ENCODE results near the gene SALL1.

The SALL1 gene

GRCh38 chr16:51150888-51151320 is at the start of gene SALL1:
TSS of gene SALL1 (minus strand) at chr16:51151270. CDS start at chr16:51151241, 29 bp downstream.
- DNase-seq, result no peak

DNA sequence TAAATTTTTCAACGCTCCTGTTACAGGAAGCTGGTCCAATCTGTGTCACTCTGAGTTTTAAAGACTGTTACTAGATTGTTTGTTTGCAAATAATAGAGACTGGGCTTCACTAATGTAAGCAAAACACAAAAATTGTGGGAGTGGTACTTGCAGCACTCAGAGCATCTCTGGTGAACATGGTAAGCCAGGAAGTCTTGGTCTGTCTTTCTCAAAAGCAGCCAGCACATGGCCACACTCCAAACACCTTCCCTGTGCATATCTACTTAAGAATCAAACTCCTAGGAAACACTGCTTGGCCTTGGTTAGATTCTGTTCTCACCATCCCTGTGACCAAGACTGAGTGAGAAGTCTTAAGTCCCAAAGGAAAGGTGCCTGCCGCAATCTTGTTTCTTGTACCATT is 49.7 kb upstream of the SALL1 start:
- DNase-seq, result no peak

- DNase-seq, result no peak
Measured at GRCh38 chr16:51197953-51198748, 47.1 kb upstream of the SALL1 start.

DNA sequence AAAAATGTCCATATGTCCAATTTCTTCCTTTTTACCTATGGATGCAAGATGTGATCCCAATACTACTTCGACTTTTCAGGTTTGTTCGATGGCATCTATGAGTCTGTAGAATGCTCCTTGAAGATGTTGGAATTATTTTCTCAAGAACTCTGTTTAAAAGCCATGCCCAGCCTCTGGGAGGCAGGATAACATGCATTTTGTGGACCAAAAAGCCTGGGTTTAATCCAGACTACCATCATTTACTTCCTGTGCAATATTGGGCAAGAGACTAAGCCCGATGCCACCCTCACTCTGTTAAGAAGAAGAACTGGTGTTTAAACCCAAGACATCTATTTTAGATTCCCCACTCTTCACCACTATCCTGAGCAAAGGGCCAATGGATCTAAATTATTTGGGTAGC is 42.8 kb upstream of the SALL1 start:
- DNase-seq, result no peak

GRCh38 chr16:51184702-51185433 is 33.8 kb upstream of the SALL1 start:
- no peak for DNase-seq

- no peak for DNase-seq
Measured at GRCh38 chr16:51181503-51181811, 30.4 kb upstream of the SALL1 start.

DNA sequence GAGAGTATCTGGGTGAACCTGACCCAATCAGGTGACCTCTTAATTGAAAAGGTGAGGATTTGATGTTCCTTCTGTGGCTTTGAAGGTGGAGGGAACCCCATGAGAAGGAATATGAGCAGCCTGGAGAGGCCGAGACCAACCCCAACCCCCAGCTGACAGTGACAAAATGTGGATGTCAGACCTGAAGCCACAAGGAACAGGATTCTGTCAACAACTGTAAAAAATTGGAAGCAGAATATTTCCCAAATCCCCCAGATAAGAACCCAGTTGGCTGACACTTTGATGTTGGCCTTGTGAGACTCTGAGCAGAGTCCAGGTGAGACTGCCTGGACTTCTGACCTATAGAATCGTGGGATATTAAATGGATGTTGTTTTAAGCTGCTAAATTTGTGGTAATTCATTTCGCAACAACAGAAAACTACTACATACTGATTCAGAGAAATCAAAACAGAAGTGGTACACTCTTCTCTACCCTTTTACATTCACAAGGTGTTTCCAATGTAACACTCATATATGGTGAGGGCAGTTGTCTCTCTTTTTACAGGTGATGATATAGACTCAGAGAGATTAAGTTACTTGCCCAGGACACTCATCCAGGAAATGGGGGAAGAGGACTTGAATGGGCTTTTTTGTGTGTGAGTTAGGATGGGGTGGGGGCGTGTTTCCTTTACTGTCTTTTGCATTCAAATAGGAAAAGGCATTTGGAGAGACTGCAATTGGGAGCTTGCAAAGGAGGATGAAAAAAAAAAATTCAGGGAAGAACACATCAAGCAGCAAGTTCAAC is 29.8 kb upstream of the SALL1 start:
- no peak for DNase-seq

- DNase-seq, result no peak
Measured at GRCh38 chr16:51175081-51175480, 24.0 kb upstream of the SALL1 start.

DNA sequence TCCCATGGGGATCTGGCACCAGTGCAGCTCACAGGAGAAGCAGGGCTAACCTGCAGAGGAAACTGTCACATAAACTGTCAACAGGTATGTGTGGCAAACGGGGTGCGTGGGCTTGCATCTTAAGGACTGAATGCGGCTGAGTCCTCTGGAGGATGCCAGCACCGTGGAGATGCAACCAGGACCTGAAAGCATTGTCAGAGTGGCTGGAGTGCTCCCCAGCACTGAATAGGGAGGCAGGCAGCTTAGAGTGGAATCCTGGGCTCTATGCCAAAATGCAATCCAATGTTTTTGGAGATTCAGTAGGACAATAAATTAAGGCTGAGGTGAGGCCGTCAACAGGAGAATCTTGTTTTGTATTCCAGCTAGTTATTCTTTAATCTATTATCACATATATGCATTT is 21.3 kb upstream of the SALL1 start:
- no peak for DNase-seq

DNA sequence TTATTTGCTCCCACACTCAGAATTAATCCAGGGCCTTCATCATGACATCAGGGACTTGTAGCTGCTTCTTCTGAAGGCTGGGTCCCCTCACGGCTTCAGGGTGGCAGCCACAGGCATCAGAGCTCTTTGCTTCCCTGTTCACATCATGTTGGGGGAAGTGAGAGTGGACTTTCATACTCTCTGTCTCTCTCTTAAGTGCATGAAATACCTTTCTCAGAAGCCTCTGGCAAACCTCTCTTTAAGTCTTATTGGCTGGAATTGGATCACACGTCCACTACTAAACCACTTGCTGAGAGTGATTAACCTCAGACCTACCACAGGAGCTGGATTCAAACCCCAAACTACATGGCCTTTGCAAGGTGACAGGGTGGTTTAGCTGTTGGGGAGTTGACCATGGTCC is 17.7 kb upstream of the SALL1 start:
- DNase-seq, result no peak

DNA sequence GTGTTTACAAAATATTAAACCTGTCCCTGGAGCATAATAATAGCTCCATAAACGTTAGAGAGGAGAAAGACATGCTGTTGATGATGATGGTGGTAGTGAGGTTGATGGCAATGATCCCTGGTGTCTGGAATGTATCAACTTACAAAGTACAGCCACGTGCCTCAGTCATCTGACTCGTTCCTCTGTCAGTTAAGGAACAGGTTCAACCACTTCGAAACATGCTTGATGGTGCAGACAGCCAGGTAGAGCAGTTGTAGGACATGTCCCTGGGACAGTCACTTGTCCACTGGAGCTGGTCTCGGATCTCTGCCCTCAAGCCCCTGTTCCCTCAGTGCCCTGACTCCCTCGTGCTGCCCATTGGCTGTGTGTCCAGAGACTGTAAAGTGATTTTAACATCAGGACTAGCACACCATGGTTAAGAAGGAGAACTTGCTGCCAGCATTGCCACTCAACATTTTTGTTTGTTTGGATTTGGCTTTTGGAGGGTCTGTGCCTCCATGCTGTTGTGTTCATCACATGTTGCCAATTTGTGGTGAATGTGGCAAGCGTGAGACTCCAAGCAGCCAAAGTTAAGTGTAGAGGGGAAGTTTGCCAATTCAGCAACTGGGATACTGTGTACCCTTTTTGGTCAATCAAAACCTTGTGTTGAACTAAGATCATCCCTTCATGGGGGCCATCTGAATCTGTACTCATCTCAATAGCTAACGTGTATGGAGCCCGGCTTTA is 16.3 kb upstream of the SALL1 start:
- no peak for DNase-seq

DNA sequence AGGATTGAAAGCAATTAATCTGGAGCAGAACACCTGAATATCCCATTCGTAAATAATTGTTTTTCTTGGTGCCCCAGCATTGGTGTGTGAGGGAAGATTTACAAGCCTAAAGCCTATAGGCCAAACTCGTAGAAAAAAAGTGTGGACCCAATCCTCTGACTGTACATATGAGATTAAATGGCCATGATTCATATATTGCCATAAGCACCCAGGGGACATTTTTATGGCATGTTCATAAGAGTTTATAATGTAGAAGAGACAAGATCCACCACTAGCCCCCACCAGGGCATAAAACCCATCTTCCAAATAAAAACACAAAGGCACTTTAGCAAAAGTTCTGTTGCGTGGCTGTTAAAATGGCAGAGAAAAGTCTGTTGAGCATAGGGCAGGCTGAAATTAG is 15.5 kb upstream of the SALL1 start:
- no peak for DNase-seq

GRCh38 chr16:51166091-51166490 is 15.0 kb upstream of the SALL1 start:
- DNase-seq, result no peak

DNA sequence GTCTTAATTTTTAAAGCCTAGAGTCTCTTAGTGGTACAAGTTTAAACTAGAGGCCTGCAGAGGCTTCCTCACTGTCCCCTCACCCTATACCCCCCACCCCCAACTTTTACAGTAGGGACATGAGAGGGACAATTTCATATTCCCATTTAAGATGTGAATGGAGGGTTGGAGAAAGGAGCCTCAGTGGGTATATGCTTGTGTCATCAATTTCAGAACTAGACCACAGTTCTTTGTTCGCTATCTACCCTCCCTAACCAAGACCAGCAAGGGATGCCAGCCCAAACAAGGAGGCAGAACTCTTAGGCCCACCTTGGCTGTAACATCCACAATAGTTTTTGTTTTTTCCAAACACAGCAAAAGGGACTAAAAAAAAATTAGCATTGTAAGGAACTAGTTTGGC is 14.0 kb upstream of the SALL1 start:
- no peak for DNase-seq

DNA sequence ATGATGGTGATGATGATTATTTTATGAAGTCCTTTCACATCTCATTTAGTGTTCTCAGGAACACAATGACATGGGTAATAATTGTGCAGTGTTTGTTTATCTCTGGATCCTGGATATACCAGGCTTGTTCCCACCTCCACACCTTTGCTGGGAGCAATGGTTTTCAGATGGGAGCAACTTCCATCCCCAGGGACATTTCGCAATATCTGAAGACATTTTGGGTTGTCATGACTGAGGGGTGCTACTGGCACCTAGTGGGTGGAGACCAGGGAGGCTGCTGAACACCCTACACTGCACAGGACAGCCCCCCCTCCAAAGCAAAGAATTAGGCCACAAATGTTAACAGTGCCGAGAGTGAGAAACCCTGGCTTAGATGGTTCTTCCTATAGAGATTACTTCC is 13.5 kb upstream of the SALL1 start:
- no peak for DNase-seq

DNA sequence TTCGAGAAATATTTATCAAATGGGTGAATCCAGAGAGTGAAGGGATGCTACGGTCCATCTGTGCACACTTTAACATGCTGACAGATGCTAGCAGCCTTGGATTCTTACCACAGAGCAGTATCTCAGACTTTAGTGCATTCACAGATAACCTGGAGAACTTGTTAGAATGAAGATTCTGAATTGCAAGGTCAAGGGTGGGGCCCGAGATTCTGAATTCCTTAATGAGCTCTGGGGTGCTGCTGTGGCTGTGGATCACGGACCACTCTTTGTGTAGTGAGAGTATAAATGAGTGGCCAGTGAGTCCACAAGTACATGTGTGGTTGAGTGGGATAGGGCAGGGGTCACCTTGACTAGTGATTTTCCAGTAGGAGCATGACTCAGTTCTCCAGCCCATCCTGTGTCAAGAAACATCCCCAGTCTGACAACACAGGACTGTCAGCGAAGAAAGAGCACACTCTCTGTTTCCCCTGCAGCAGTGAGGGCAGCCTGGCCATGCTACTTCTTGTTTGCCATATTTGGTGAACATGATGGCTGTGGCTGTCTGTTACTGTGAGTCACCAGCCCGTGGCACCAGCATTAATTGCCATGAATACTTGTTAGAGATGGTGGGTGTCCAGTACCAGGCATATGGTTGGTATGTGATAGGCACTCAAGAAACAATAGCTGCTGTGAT is 13.0 kb upstream of the SALL1 start:
- DNase-seq, result no peak

- no peak for DNase-seq
Measured at GRCh38 chr16:51163366-51163765, 12.3 kb upstream of the SALL1 start.

DNA sequence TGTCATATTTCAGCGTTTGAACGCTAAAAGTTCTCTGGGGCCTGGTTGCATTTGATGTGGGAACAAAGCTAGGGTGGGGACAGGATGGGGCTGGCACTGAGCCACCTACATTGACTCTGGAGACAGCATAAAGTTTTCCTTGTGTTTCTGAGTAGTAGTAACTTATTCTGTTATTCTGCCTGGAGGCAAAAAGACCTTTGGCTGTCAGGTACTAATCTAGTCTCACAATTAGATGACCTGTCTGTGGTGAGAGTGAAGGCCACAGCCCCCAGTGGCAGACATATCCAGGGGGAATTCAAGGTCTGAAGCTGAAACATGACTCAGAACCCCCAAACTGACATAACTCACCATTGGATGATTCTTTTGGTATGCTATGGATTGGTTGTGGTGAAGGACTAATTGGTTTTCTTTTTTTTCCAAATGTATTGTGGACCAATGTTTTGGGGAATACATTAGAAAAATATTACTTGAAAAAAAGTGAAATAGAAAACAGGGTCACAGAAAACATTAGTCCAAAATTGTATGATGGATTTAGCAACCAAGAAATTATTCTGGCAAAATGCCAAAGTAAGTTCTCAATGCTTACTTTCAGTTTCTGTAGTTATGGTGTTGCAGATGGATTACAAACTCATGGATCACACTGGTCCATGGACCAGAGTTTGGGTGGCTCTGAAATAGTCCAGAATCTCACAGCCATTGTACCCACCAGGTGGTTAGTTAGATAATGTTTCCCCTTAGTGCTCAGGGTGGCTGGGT is 10.5 kb upstream of the SALL1 start:
- no peak for DNase-seq

DNA sequence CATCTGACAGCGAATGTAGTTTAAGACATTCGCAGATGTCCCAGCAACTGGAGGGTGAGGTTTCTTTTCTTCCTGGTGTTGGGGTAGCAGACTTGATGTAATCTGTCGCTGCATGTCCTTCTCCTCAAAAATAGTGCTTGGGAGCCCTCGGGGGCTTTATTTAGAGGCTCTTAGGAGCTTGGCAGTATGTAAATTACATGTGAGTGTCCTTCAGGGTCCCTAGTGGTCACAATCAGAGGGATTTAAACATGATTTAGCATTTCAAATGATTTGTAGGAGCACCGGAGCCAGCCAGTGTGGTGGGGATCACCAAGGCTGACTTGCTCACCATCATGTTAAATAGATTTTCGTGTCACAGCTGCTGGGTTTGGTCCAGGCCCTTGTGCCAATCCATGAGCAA is 8.8 kb upstream of the SALL1 start:
- DNase-seq, result no peak

DNA sequence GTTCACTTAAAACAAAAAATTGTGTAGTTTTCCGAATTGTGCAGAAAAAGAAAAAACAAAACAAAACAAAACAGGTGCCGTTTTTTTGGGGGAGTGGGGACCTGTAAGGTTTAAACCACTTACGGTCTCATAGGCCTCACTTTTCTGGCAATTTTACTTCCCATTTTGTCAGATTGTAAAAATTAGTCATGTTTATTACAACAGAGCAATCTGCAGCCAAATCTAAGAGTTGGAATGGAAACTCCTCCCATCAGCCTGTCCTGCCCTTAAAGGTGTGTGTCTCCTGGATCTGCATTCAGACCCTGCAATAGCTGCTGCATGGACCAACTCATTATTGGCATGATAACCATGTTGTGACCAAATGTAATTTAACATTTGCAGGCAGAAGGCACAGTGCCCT is 8.2 kb upstream of the SALL1 start:
- no peak for DNase-seq

- DNase-seq, result no peak
Measured at GRCh38 chr16:51157698-51158097, 6.6 kb upstream of the SALL1 start.

- DNase-seq, result no peak
Measured at GRCh38 chr16:51156807-51157200, 5.7 kb upstream of the SALL1 start.

All from AML-193 (cell line).